Stimulated activated CD8-positive, alpha-beta memory T cell treated with anti-CD3 and anti-CD28 coated beads, Interleukin-7, amount 100 ng/mL, for 4 hours (primary cell): ENCODE results near the gene SCAMP1.
"Not testable (repeated sequence)": the region's sequence is repeated elsewhere in the genome, so short reads cannot be mapped to it uniquely, and the experiment has no call there.

Experiments
- DNase-seq, 2 donors: peaks; one replicate each; pipeline ENCODE4 v3.0.0-alpha.2; 2020; ENCODE audit warnings: low read depth in 2 of 2

The SCAMP1 gene

GRCh38 chr5:78420548-78420947 is 60.1 kb downstream of the SCAMP1 start:
- no peak for DNase-seq

GRCh38 chr5:78424665-78425064 is 64.2 kb downstream of the SCAMP1 start:
- DNase-seq: no peak

DNA sequence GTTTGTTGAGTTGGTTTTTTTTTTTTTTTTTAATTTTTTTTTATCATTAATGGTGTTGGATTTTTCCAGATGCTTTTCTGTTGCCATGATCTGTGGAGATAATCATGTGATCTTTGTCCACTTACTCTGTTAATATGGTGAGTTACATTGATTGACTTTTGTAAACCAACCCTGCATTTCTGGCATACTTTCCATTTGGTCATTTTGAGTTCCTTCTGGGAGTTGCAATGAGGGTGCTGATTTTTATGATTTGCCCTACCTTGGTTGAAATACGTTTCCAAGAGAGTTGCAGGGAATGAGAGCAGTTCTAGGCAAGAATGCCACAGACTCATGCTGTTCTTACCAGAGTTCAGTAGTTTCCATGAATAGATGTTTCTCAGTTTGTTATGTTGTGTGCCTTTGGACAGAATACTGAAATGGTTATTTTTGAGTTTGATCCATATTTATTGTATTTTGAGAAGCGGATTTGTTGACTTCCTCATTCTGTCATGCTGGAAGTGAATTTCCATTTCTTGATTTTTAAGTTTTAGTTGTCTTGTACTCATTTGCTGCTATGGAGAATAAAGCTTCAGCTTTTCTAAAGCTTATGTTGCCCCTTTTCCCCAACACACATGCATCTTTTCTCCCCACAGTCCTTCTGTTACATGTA is 69.0 kb downstream of the SCAMP1 start:
- DNase-seq: no peak

DNA sequence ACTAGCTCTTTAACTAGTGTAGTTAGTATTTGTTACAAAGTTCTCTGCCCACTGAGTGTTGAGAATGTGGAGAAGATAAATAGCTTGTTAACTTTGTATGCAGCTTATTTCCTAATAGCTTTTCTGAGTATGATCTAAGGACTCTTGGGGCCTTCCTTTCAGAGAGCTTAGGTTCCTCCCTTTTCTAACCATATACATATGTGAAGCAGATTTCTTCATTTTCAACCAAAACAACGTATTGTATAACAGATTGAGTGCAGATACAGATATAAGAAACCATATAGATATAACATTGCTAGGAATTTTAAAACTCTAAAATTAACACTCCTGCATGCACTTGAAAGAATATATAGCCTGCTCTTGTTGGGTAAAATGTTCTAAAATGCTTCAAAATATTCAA is 70.4 kb downstream of the SCAMP1 start:
- DNase-seq: no peak

- no peak for DNase-seq
Measured at GRCh38 chr5:78433972-78434371, 73.6 kb downstream of the SCAMP1 start.

GRCh38 chr5:78447775-78448424 is 87.5 kb downstream of the SCAMP1 start:
- DNase-seq: no peak

GRCh38 chr5:78449103-78449502 is 88.7 kb downstream of the SCAMP1 start:
- DNase-seq: no peak

GRCh38 chr5:78457507-78457906 is 97.1 kb downstream of the SCAMP1 start:
- not testable (repeated sequence) for DNase-seq

DNA sequence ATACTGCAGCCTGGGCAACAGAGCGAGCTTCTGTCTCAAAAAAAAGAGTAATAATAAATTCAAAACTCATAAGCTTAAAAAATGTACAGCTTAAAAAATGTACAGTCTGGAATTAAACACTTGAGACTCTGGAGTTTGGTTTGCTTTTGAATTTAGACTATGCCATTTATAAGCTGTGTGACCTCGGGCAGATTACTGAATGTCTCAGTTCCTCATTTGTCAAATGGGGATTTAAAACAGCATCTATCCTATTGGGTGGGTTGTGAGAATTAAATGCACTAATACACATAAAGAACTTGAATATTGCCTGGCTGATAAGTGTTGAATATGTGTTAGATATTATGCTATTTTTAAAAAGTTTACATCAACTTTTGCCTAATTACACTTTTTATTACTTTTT is 98.4 kb downstream of the SCAMP1 start:
- no peak for DNase-seq

- DNase-seq: no peak
Measured at GRCh38 chr5:78467140-78467539, 106.7 kb downstream of the SCAMP1 start.

GRCh38 chr5:78467752-78468357 is 107.4 kb downstream of the SCAMP1 start:
- no peak for DNase-seq

- DNase-seq: no peak
Measured at GRCh38 chr5:78471896-78472295, 111.5 kb downstream of the SCAMP1 start.

DNA sequence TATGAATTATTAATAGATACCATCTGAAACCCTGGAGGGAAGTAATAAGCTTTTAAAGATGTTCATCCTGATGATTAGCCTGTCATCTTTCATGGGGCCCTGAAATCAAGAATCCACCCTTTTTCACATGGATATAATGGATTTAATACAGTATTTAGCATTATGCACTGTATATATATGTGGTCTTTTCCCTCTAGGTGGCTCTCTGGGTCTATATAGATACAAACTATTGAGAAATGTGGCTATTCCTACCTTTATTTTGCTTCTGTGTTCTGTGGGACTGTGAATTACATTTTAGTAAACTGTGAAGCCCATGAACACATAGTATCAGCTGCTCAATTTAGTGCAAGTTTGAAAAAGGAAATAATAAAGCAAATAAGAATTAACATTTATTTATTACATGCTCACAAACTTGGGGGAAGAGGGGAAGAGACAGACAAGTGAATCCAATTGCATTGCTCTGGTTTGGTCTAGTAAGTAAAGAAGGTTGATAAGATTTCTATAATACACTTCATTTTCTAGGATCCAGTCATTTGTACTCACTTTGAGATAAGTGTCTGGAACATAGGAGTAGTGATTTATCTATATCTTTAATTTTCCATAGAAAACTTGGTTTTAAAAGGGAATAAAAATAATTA is 112.2 kb downstream of the SCAMP1 start:
- no peak for DNase-seq

GRCh38 chr5:78473751-78474150 is 113.3 kb downstream of the SCAMP1 start:
- DNase-seq: no peak

GRCh38 chr5:78475370-78475769 is 115.0 kb downstream of the SCAMP1 start:
- no peak for DNase-seq

- DNase-seq: no peak
Measured at GRCh38 chr5:78476795-78477194, 116.4 kb downstream of the SCAMP1 start.

DNA sequence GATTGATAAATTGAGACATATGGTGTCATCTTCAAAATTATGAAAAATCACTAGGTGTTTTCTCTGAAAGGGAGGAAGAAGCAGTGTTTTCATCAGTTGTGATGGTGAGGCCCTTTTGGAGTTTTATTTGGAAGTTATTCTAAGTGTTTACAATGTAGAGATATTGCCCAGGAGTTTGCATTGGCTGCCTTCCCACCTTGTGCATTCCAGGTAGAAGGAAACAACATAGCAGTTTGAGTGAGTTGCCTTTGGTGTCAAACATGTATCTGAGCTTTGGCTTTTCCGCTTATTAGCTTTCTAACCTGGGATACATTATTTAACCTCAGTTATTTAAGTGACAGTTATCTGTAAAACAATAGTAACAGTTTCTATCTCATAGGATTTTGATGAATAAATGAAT is 122.5 kb downstream of the SCAMP1 start:
- no peak for DNase-seq

GRCh38 chr5:78483809-78484521 is 123.5 kb downstream of the SCAMP1 start:
- DNase-seq: no peak

DNA sequence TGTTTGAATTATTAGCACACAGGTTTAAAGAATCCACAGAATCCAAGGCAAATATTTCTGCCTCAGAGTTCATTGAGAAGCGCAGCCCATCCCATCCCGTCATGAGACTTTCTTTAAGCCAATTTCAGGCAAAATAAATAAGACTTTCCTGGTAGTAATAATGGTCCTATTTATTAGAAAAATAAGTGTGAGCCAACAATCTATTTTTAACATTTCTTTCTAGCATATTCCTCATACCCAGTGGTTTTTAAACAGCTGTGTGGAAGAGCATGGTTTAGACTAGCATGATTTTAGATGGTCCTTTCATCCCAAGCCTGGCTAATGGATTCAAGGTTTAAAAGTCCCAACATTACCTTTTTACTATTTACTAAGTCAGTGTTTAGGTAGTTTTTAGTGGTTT is 125.8 kb downstream of the SCAMP1 start:
- no peak for DNase-seq

- no peak for DNase-seq
Measured at GRCh38 chr5:78487846-78488245, 127.4 kb downstream of the SCAMP1 start.

DNA sequence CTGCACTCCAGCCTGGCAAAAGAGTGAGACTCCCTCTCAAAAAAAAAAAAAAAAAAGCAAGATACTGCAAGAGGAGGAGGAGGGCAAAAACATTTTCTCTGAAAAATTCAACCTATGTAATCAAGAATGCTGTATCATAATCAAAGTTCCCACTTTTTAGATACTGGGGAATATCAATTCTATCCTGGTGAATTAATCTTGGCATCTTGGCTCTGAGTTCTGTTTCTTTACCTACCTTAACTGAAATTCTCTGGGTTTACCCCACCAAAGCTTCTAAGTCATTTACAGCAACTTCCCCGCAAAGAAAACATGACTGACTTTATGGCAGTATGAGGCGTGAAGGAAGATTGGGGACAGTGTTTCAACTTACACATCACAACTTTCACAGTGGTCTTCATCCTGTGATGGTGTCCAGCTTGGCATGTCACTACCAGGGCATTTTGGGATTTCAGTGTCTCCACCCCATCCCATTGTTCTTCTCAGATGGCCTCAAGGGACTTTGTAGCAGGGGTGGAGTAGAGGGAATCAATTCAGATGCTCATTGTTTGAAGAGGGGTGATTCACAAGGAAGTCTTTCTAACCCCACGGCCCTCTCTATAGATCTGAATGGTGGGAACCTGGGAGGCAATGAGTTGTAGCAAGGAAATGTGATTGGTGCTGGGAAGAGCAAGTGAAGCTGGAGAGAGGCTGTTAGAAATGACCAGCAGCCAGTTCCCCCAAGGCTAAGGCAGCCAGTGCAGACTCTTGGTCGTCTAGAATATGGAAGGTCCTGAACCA is 130.5 kb downstream of the SCAMP1 start:
- DNase-seq: no peak
